Lung (tissue), 12 donors: Measurements from ENCODE around the gene MAD2L2. TPM values are rescaled to one million over a fixed set of nuclear protein-coding genes. Genes with fewer than 3 reads are reported as not detected.

Source experiments
- ATAC-seq: fragments of 200-7000 bp; cut with Tn5 transposase; one replicate; pipeline ENCODE4 v1.9.1; 2020; ENCODE audit warnings: moderate number of reproducible peaks; ENCODE audit not compliant: insufficient read depth, low FRiP score
- DNase-seq, 3 donors: peaks; one replicate each; pipeline ENCODE4 v3.0.0-alpha.2; 2013 to 2017
- H3K27ac ChIP-seq, 2 donors: one replicate each; pipeline ENCODE4 v1.5.1; 2013; ENCODE audit warnings: mild to moderate bottlenecking in 2 of 2, moderate library complexity in 2 of 2, control low read depth in 1 of 2, inconsistent platforms in 1 of 2, low read depth in 1 of 2, low read length in 1 of 2
- H3K27me3 ChIP-seq, 3 donors: one replicate each; pipeline ENCODE4 v1.5.1; 2013; ENCODE audit warnings: low read length in 2 of 3; ENCODE audit not compliant: control insufficient read depth in 3 of 3, insufficient read depth in 3 of 3
- H3K36me3 ChIP-seq, 4 donors: one replicate each; pipeline ENCODE4 v1.5.1; 2013; ENCODE audit warnings: low read length in 4 of 4, mild to moderate bottlenecking in 1 of 4, moderate library complexity in 1 of 4; ENCODE audit not compliant: control insufficient read depth in 4 of 4, insufficient read depth in 4 of 4
- H3K4me1 ChIP-seq, 5 donors: one replicate each; pipeline ENCODE4 v1.5.1; 2013; ENCODE audit warnings: low read length in 5 of 5, mild to moderate bottlenecking in 2 of 5, moderate library complexity in 1 of 5; ENCODE audit not compliant: control insufficient read depth in 5 of 5, insufficient read depth in 5 of 5
- H3K4me3 ChIP-seq: one replicate; pipeline ENCODE4 v1.5.1; 2013; ENCODE audit warnings: mild to moderate bottlenecking, control low read depth, moderate library complexity
- H3K9ac ChIP-seq, 2 donors: one replicate each; pipeline ENCODE4 v1.5.1; 2013; ENCODE audit warnings: low read length in 2 of 2, control low read depth in 1 of 2; ENCODE audit not compliant: insufficient read depth in 1 of 2
- H3K9me3 ChIP-seq, 4 donors: one replicate each; pipeline ENCODE4 v1.5.1; 2013; ENCODE audit warnings: low read length in 3 of 4, mild to moderate bottlenecking in 1 of 4, moderate library complexity in 1 of 4; ENCODE audit not compliant: control insufficient read depth in 4 of 4, insufficient read depth in 3 of 4
- CTCF ChIP-seq: IDR thresholded peaks from 2 replicates; pipeline ENCODE4 v1.5.1; 2012; ENCODE audit warnings: mild to moderate bottlenecking; ENCODE audit errors: control extremely low read depth, extremely low read depth
- WGBS, 2 donors: extraction: QIAGEN DNeasy Blood & Tissue Kit; methylation state at CpG; one replicate each; pipeline ENCODE4 v1.1.7; 2013; 5-methylcytosine and 5-hydroxymethylcytosine counted together
- polyA plus RNA-seq, 2 donors: library from polyadenylated mRNA; stranded (reverse); fragments of 200-250 nt; gene quantifications; one replicate each; pipeline ENCODE4 v1.2.1, GENCODE V29; 2013
- total RNA-seq, 2 donors: library from RNA; depleted of rRNA in 1 of 2; stranded (reverse); fragments of >200 nt in 1 of 2; gene quantifications; one replicate each; pipeline ENCODE4 v1.2.1, GENCODE V29; 2014 to 2021
- donor health status: control.
- donor health status: control.
- donor health status: Bipolar disorder and iron deficiency.
- donor health status: healthy.
- donor health status: DM: yes; HTN: yes; CAD: no.

MAD2L2 gene
- total and polyA plus RNA-seq, 4 donors, result 23.4 to 61.9 (median 30.5) TPM

DNA sequence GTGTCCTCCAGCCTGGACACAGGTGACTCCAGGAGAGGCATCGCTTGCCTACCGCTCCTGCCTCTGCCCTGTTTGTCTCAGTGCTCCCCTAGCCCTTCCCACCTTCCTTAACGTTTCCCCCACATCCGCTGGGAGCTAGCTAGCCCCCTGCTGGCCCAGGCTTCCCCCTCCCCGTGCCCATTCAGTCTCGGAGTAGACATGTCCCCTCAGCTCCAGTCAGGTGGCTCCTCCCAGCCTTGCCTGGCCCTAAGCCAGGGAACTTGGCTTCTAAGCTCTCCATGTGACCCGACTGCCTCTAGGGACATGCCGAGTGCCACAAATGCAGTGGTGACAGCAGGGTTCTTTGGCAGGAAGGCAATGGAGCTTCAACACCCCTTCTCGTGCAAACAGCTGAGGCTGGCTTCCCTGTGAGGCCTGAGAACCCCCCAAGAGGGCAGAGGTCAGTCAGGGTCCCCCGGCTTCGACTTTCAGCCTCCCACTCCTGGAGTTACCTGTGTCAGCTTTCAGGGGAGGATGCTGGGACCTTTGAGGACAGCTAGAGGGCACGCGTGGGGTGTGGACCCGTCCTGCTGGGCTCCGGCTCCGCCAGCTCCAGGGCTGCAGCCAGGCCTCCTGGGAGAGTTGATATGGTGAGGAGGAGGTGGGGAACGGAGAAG, 26.8 kb upstream of the MAD2L2 start:
- TF ChIP-seq CTCF, result no peak
- H3K27me3 ChIP-seq, result peaks cover 0 to 2% (median 0%) of the 10 kb centered on the region in 3 donors
- H3K9me3 ChIP-seq, result peaks cover 0 to 2% (median 0%) of the 10 kb centered on the region in 4 donors
- H3K9ac ChIP-seq, result no peak overlapping the region
- DNase-seq (peak; percentile 50 to 77 (median 70)), ATAC-seq (no peak)
- no peaks in the 10 kb centered on the region for H3K36me3 ChIP-seq
- peaks cover 0 to 13% (median 0%) of the 10 kb centered on the region in 5 donors for H3K4me1 ChIP-seq
- 51 to 61% methylated on average over 17 of the region's 17 CpGs for WGBS, 2 donors
- no peak overlapping the region for H3K27ac ChIP-seq
- no peak overlapping the region for H3K4me3 ChIP-seq

DNA sequence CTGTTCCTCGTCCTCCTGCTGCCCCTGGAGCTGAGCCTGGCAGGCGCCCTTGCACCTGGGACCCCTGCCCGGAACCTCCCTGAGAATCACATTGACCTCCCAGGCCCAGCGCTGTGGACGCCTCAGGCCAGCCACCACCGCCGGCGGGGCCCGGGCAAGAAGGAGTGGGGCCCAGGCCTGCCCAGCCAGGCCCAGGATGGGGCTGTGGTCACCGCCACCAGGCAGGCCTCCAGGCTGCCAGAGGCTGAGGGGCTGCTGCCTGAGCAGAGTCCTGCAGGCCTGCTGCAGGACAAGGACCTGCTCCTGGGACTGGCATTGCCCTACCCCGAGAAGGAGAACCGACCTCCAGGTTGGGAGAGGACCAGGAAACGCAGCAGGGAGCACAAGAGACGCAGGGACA, 25.3 kb upstream of the MAD2L2 start:
- Histone ChIP-seq H3K4me3 (no peak overlapping the region), H3K4me1 (peaks cover 0 to 21% (median 0%) of the 10 kb centered on the region in 5 donors), H3K36me3 (no peaks in the 10 kb centered on the region), H3K27ac (no peak overlapping the region), H3K9ac (no peak overlapping the region), H3K27me3 (peaks cover 0 to 9% (median 0%) of the 10 kb centered on the region in 3 donors), H3K9me3 (peaks cover 0 to 4% (median 0%) of the 10 kb centered on the region in 4 donors)
- no peak for ATAC-seq
- TF ChIP-seq CTCF, result no peak
- no peak for DNase-seq
- WGBS, 2 donors, result 94 to 97% methylated on average over 14 of the region's 14 CpGs

DNA sequence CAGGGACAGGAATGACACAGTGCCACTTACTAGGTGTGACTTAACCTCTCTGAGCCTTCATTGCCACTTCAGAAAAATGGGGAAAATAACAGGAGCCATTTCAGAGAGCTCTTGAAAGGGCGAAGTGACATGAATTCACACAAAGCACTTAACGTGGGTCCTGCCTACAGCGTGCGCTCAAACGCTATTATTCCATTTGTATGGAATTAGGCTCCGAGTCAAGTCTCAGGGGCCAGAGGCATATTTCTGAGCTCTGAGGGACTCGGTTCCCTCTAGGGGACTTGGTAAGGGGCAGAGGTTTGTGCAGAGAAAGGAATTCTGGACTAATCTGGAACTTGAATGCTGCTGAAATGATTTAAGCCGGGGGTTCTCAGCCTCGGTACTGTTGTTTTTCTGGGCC, 24.6 kb upstream of the MAD2L2 start:
- Histone ChIP-seq H3K9ac (no peak overlapping the region), H3K27ac (no peak overlapping the region), H3K36me3 (no peaks in the 10 kb centered on the region), H3K4me1 (peaks cover 0 to 28% (median 5%) of the 10 kb centered on the region in 5 donors), H3K4me3 (no peak overlapping the region), H3K27me3 (peaks cover 0 to 13% (median 0%) of the 10 kb centered on the region in 3 donors), H3K9me3 (peaks cover 0 to 4% (median 0%) of the 10 kb centered on the region in 4 donors)
- no peak for TF ChIP-seq CTCF
- WGBS, 2 donors, result 78 to 92% methylated on average over 9 of the region's 9 CpGs
- DNase-seq (no peak), ATAC-seq (no peak)
